Hippocampal formation (tissue), 2 donors: Measurements from ENCODE around the gene CD274.
A peak's percentile ranks its signal among the peaks of the same experiment; 100 is the strongest.
"Not testable (repeated sequence)": the region's sequence is repeated elsewhere in the genome, so short reads cannot be mapped to it uniquely, and the experiment has no call there.

Experiments
- DNase-seq, 2 donors: peaks; one replicate each; lab custom pipeline; 2025; lab: John Stamatoyannopoulos, UW

CD274 gene

GRCh38 chr9:5466766-5467165, 16.4 kb downstream of the CD274 start:
- no peak for DNase-seq

GRCh38 chr9:5468850-5469249, 18.5 kb downstream of the CD274 start:
- no peak for DNase-seq

- no peak for DNase-seq
Measured at GRCh38 chr9:5470122-5470521, 19.8 kb downstream of the CD274 start.

- no peak for DNase-seq
Measured at GRCh38 chr9:5470816-5471215, 20.5 kb downstream of the CD274 start.

- not testable (repeated sequence) for DNase-seq
Measured at GRCh38 chr9:5475611-5476010, 25.3 kb downstream of the CD274 start.

GRCh38 chr9:5478206-5478605, 27.9 kb downstream of the CD274 start:
- DNase-seq, result no peak

- no peak for DNase-seq
Measured at GRCh38 chr9:5479994-5480694, 29.8 kb downstream of the CD274 start.

GRCh38 chr9:5480919-5481318, 30.6 kb downstream of the CD274 start:
- DNase-seq, result no peak

- no peak for DNase-seq
Measured at GRCh38 chr9:5481322-5482040, 31.1 kb downstream of the CD274 start.

- no peak for DNase-seq
Measured at GRCh38 chr9:5482194-5482593, 31.9 kb downstream of the CD274 start.

- no peak for DNase-seq
Measured at GRCh38 chr9:5483306-5483705, 33.0 kb downstream of the CD274 start.

- no peak for DNase-seq
Measured at GRCh38 chr9:5485378-5486085, 35.2 kb downstream of the CD274 start.

GRCh38 chr9:5486988-5487387, 36.6 kb downstream of the CD274 start:
- no peak for DNase-seq

- DNase-seq, result no peak
Measured at GRCh38 chr9:5488221-5489008, 38.1 kb downstream of the CD274 start.

- DNase-seq, result no peak
Measured at GRCh38 chr9:5489630-5490490, 39.5 kb downstream of the CD274 start.

GRCh38 chr9:5492965-5493678, 42.8 kb downstream of the CD274 start:
- DNase-seq, result no peak

- DNase-seq, result peak in 1 of 2 donors; percentile 14
Measured at GRCh38 chr9:5493679-5494511, 43.6 kb downstream of the CD274 start.

- not testable (repeated sequence) for DNase-seq
Measured at GRCh38 chr9:5494765-5495164, 44.4 kb downstream of the CD274 start.

GRCh38 chr9:5499157-5499556, 48.8 kb downstream of the CD274 start:
- no peak for DNase-seq
